Right lobe of liver (tissue), 4 donors: Measurements from ENCODE around the gene LSM12.

ENCODE experiments used
- POLR2A ChIP-seq: fragments of 450-650 bp; IDR thresholded peaks from one replicate; pipeline ENCODE4 v1.6.1; 2017; ENCODE audit warnings: antibody characterized with exemption, mild to moderate bottlenecking
- TF ChIP-seq, protein P1 (sequence below), 4 donors: fragments of 200-600 bp in 3 of 4; fragments of 450-650 bp in 1 of 4; IDR thresholded peaks; one replicate each; pipeline versions ENCODE4 v1.5.1 to v1.8.0; 2016 to 2022; ENCODE audit warnings: antibody characterized with exemption in 4 of 4, mild to moderate bottlenecking in 2 of 4
- donor health status: DM: no; HTN: no; CAD: no.
- donor health status: DM: no; HTN: no; CAD: no.
- donor health status: DM: no; HTN: yes; CAD: no.

GRCh38 chr17:44030482-44030881, 36.0 kb downstream of the LSM12 start:
- TF ChIP-seq, protein P1, sequence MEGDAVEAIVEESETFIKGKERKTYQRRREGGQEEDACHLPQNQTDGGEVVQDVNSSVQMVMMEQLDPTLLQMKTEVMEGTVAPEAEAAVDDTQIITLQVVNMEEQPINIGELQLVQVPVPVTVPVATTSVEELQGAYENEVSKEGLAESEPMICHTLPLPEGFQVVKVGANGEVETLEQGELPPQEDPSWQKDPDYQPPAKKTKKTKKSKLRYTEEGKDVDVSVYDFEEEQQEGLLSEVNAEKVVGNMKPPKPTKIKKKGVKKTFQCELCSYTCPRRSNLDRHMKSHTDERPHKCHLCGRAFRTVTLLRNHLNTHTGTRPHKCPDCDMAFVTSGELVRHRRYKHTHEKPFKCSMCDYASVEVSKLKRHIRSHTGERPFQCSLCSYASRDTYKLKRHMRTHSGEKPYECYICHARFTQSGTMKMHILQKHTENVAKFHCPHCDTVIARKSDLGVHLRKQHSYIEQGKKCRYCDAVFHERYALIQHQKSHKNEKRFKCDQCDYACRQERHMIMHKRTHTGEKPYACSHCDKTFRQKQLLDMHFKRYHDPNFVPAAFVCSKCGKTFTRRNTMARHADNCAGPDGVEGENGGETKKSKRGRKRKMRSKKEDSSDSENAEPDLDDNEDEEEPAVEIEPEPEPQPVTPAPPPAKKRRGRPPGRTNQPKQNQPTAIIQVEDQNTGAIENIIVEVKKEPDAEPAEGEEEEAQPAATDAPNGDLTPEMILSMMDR (IDR thresholded peaks at IDR 0.05): no peak
- TF ChIP-seq POLR2A: no peak
